ENCODE measurements around the gene ASNS.

DNA sequence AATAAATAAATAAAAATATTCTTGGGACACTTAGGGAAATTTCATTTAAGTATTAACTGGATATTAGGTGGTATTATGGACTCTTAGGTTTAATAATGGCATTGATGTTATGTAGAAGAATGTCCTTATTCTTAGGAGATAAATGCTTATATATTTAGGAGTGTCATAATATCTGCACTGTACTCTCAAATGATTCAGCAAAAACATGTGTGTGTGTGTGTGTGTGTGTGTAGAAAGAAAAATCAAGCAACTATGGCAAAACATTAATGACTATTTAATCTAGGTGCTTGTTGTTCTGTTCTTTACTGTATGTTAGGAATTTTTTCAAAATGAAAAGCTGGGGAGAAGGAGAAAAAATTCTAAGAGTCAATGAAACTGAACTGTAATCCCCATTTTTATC lies 3.9 kb downstream of the ASNS start:
- TF ChIP-seq TAF1 (IDR thresholded peaks at IDR 0.05; ENCODE audit: borderline replicate concordance, insufficient read depth, low read length) (no peak), POLR2AphosphoS5 (IDR thresholded peaks at IDR 0.05; ENCODE audit: low read depth, low read length) (no peak), SIN3A (IDR thresholded peaks at IDR 0.05; ENCODE audit: borderline replicate concordance, insufficient read depth, low read length) (no peak)

Data from PFSK-1 (cell line).